ENCODE measurements around the gene WAC. TPM values are rescaled to one million over a fixed set of nuclear protein-coding genes. Genes with fewer than 3 reads are reported as not detected.

Gene WAC
- total RNA-seq, 4 donors from 2014 or later, result 102 to 191 (median 124) TPM

GRCh38 chr10:28520346-28520745, 12.6 kb upstream of the WAC start:
- TF ChIP-seq CTCF (IDR thresholded peaks at IDR 0.05; ENCODE audit: low read depth), result no peak

GRCh38 chr10:28523725-28524252, 9.1 kb upstream of the WAC start:
- TF ChIP-seq CTCF (IDR thresholded peaks at IDR 0.05; ENCODE audit: low read depth), result no peak

- no peak for TF ChIP-seq CTCF (IDR thresholded peaks at IDR 0.05; ENCODE audit: low read depth)
Measured at GRCh38 chr10:28530751-28531150, 2.2 kb upstream of the WAC start.

- TF ChIP-seq CTCF (IDR thresholded peaks at IDR 0.05; ENCODE audit: low read depth), result no peak
Measured at GRCh38 chr10:28533186-28533564, 257 bp downstream of the WAC start.

GRCh38 chr10:28533571-28534304, 820 bp downstream of the WAC start:
- TF ChIP-seq CTCF (IDR thresholded peaks at IDR 0.05; ENCODE audit: low read depth), result no peak

- TF ChIP-seq CTCF (IDR thresholded peaks at IDR 0.05; ENCODE audit: low read depth), result no peak
Measured at GRCh38 chr10:28535846-28536245, 2.9 kb downstream of the WAC start.

GRCh38 chr10:28538595-28538994, 5.7 kb downstream of the WAC start:
- no peak for TF ChIP-seq CTCF (IDR thresholded peaks at IDR 0.05; ENCODE audit: low read depth)
